HCT116 (cell line): Measurements from ENCODE around the gene RAPGEFL1.

Experiments
- EGR1 ChIP-seq: IDR thresholded peaks from 2 replicates; pipeline ENCODE4 v1.6.1; 2012; ENCODE audit warnings: low read depth
- ELF1 ChIP-seq: IDR thresholded peaks from 2 replicates; pipeline ENCODE4 v1.6.1; 2012; ENCODE audit warnings: low read depth, borderline replicate concordance
- EZH2 ChIP-seq: fragments of 200-600 bp; sonication (generic); IDR thresholded peaks from 2 replicates; pipeline ENCODE4 v1.6.1; 2017; ENCODE audit warnings: antibody characterized with exemption, mixed run types
- FOSL1 ChIP-seq: IDR thresholded peaks from 2 replicates; pipeline ENCODE4 v1.6.1; 2012; ENCODE audit warnings: low read depth
- JUND ChIP-seq: IDR thresholded peaks from 2 replicates; pipeline ENCODE4 v1.6.1; 2012
- POLR2A ChIP-seq: IDR thresholded peaks from 2 replicates; pipeline ENCODE4 v1.7.0; 2011; ENCODE audit warnings: borderline replicate concordance; ENCODE audit not compliant: insufficient read depth, insufficient read length; ENCODE audit errors: extremely low read depth
- ZNF274 ChIP-seq: fragments of 200-500 bp; sonication (Bioruptor generic); IDR thresholded peaks from 2 replicates; pipeline ENCODE4 v1.6.1; 2014; ENCODE audit warnings: mild to moderate bottlenecking, low read depth, low read length, inconsistent platforms
- TF ChIP-seq, protein P1 (sequence below), 3 experiments: fragments of 200-600 bp in 1 of 3; sonication (generic) in 1 of 3; IDR thresholded peaks in 2 of 3; conservative IDR thresholded peaks in 1 of 3; 2 replicates each; pipeline ENCODE4 v1.5.1; 2012 to 2017; ENCODE audit warnings: low read depth in 2 of 3, low read length in 2 of 3, antibody characterized with exemption in 1 of 3, borderline replicate concordance in 1 of 3, control low read depth in 1 of 3, mild to moderate bottlenecking in 1 of 3, mixed read lengths in 1 of 3, mixed run types in 1 of 3, moderate library complexity in 1 of 3; ENCODE audit not compliant: insufficient read depth in 1 of 3
- TF ChIP-seq, protein P2 (sequence below): IDR thresholded peaks from 2 replicates; pipeline ENCODE4 v1.6.1; 2012

DNA sequence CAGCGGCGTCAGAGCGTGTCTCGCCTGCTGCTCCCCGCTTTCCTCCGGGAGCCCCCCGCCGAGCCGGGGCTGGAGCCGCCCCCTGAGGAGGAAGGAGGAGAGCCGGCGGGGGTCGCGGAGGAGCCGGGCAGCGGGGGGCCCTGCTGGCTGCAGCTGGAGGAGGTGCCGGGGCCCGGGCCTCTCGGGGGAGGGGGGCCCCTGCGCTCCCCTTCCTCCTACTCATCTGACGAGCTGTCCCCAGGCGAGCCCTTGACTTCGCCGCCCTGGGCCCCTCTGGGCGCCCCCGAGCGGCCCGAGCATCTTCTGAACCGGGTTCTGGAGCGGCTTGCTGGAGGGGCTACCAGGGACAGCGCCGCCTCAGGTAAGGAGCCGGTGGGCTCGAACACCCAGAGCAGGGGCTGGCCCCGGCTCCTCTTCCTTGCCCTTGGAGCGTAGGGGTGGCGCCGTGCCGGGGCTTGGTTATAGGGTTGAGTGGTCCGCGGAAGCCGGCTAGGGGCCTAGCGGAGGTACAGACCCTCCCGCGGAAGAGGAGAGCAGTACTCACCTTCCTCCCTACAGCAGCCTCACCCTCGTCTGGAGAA is 841 bp downstream of the RAPGEFL1 start:
- TF ChIP-seq EZH2 (no peak), EGR1 (no peak), ELF1 (no peak), ZNF274 (no peak), POLR2A (no peak), FOSL1 (no peak), JUND (no peak)
- TF ChIP-seq, protein P1, sequence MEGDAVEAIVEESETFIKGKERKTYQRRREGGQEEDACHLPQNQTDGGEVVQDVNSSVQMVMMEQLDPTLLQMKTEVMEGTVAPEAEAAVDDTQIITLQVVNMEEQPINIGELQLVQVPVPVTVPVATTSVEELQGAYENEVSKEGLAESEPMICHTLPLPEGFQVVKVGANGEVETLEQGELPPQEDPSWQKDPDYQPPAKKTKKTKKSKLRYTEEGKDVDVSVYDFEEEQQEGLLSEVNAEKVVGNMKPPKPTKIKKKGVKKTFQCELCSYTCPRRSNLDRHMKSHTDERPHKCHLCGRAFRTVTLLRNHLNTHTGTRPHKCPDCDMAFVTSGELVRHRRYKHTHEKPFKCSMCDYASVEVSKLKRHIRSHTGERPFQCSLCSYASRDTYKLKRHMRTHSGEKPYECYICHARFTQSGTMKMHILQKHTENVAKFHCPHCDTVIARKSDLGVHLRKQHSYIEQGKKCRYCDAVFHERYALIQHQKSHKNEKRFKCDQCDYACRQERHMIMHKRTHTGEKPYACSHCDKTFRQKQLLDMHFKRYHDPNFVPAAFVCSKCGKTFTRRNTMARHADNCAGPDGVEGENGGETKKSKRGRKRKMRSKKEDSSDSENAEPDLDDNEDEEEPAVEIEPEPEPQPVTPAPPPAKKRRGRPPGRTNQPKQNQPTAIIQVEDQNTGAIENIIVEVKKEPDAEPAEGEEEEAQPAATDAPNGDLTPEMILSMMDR (IDR thresholded peaks at IDR 0.05 in 2 of 3, conservative IDR thresholded peaks at IDR 0.05 in 1 of 3; ENCODE audit: borderline replicate concordance in 1 of 3, insufficient read depth in 1 of 3, low read depth in 2 of 3, low read length in 2 of 3): no peak
- TF ChIP-seq, protein P2, sequence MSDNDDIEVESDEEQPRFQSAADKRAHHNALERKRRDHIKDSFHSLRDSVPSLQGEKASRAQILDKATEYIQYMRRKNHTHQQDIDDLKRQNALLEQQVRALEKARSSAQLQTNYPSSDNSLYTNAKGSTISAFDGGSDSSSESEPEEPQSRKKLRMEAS: no peak
